Common myeloid progenitor, CD34-positive (primary cell): ENCODE measurements around the gene CADPS.

Source experiments
- CTCF ChIA-PET: fragments of 350-600 bp; sonication (Branson Sonifier 250); formaldehyde crosslinking; loops from one replicate; lab custom pipeline; 2021; ENCODE audit warnings: antibody characterized with exemption; lab: Charles Lee
- POLR2A ChIA-PET: fragments of 350-600 bp; sonication (Branson Sonifier 250); formaldehyde crosslinking; loops from one replicate; lab custom pipeline; 2021; ENCODE audit warnings: antibody characterized with exemption; lab: Charles Lee
- DNase-seq, 3 donors: peaks; one replicate each; pipeline versions ENCODE4 v3.0.0 to v3.0.0-alpha.2; 2013
- H3K27ac ChIP-seq, 2 experiments: 1 replicate in 1 of 2; 2 replicates in 1 of 2; pipeline ENCODE4 v1.7.0; 2013; ENCODE audit warnings: inconsistent platforms in 2 of 2, low read length in 2 of 2, mild to moderate bottlenecking in 2 of 2, low read depth in 1 of 2, moderate library complexity in 1 of 2; ENCODE audit not compliant: severe bottlenecking in 2 of 2, insufficient read depth in 1 of 2, poor library complexity in 1 of 2
- H3K27me3 ChIP-seq, 5 experiments: replicated peaks in 2 of 5; 1 replicate in 3 of 5; 2 replicates in 2 of 5; pipeline versions ENCODE4 v1.6.1 to v1.7.0; 2013; ENCODE audit warnings: low read length in 4 of 5, mild to moderate bottlenecking in 2 of 5, moderate library complexity in 2 of 5, inconsistent platforms in 1 of 5; ENCODE audit not compliant: insufficient read depth in 5 of 5, control insufficient read depth in 4 of 5
- H3K36me3 ChIP-seq, 4 experiments: 1 replicate in 2 of 4; 2 replicates in 2 of 4; pipeline versions ENCODE4 v1.6.1 to v1.7.0; 2013; ENCODE audit warnings: low read length in 3 of 4, control low read depth in 1 of 4, mild to moderate bottlenecking in 1 of 4; ENCODE audit not compliant: control insufficient read depth in 4 of 4, insufficient read depth in 4 of 4
- H3K4me1 ChIP-seq, 4 experiments: 1 replicate in 3 of 4; 2 replicates in 1 of 4; pipeline versions ENCODE4 v1.6.1 to v1.7.1; 2013; ENCODE audit warnings: low read length in 3 of 4, mild to moderate bottlenecking in 3 of 4, control low read depth in 1 of 4, inconsistent platforms in 1 of 4, moderate library complexity in 1 of 4; ENCODE audit not compliant: control insufficient read depth in 4 of 4, insufficient read depth in 4 of 4; ENCODE audit errors: control extremely low read depth in 1 of 4
- H3K4me3 ChIP-seq, 7 experiments: 1 replicate in 4 of 7; 2 replicates in 3 of 7; pipeline versions ENCODE4 v1.5.1 to v1.7.0; 2013; ENCODE audit warnings: mild to moderate bottlenecking in 7 of 7, low read length in 6 of 7, moderate library complexity in 6 of 7, inconsistent platforms in 2 of 7, low read depth in 2 of 7, control low read depth in 1 of 7; ENCODE audit not compliant: insufficient read depth in 4 of 7, control insufficient read depth in 1 of 7; ENCODE audit errors: extremely low read depth in 1 of 7
- H3K9me3 ChIP-seq, 5 experiments: 1 replicate in 4 of 5; 2 replicates in 1 of 5; pipeline versions ENCODE4 v1.6.1 to v1.7.1; 2013; ENCODE audit warnings: low read length in 4 of 5, mild to moderate bottlenecking in 2 of 5, inconsistent platforms in 1 of 5, low read depth in 1 of 5, moderate library complexity in 1 of 5; ENCODE audit not compliant: control insufficient read depth in 4 of 5, insufficient read depth in 2 of 5; ENCODE audit errors: control extremely low read depth in 1 of 5
- WGBS: methylation state at CpG from one replicate; pipeline ENCODE4 v1.1.5; 2013; ENCODE audit not compliant: insufficient coverage; 5-methylcytosine and 5-hydroxymethylcytosine counted together

Gene CADPS

DNA sequence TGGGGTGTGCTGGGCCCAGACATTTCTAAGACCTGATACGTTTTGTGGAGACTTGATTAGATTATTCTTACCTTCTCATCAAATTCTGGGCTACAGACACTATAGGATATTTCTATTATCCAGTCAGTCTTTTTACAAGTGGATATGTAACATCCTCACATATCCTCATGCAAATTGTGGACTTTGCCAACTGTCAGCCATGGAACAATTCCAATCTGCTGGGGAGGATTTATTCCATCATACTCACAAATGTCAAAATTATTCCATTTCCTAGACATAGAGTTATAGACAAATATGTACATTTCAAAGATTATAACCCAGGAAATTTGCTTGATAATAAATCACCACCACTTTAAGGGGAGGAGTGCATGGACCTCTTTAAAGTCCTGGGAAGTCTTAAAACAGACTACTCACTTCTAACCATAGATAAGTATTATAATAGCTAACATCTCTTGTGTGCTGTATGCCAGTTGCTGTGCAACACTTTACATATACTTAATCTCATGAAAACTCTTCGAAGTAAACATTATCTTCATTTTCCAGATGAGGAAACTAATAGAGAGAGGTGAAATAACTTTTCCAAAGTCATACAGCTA lies 44.4 kb downstream of the CADPS start:
- Histone ChIP-seq H3K4me1 (no peaks in the 10 kb centered on the region), H3K27ac (no peak overlapping the region), H3K9me3 (no peaks in the 10 kb centered on the region), H3K27me3 (no peaks in the 10 kb centered on the region), H3K4me3 (no peak overlapping the region), H3K36me3 (no peaks in the 10 kb centered on the region)
- ChIA-PET CTCF (no interaction called here), POLR2A (no interaction called here)
- WGBS = 86% methylated on average over 1 of the region's 2 CpGs
- no peak for DNase-seq

DNA sequence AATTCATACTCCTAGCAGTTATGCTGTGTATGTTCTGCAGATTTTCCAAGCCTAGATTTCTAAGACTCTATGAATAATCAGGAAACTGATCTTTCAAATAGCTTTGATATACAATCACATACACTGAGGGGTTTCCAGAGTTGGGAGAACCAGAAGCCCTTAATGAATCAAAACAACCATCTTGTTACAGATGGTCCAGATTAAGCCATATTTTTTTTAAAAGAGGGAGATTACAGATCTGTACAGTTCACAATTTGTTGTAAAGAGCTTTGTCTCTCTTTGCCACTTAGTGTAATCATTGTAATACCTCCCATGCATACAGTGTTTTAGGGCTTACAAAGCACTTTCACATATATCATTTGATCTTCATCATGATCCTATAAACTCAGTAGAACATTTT lies 47.7 kb downstream of the CADPS start:
- CTCF ChIA-PET = no interaction called here
- Histone ChIP-seq H3K36me3 (no peaks in the 10 kb centered on the region), H3K4me1 (no peaks in the 10 kb centered on the region), H3K4me3 (no peak overlapping the region), H3K9me3 (no peaks in the 10 kb centered on the region), H3K27ac (no peak overlapping the region), H3K27me3 (peaks cover 0 to 4% (median 0%) of the 10 kb centered on the region in 5 experiments)
- DNase-seq = no peak
- POLR2A ChIA-PET = no interaction called here

DNA sequence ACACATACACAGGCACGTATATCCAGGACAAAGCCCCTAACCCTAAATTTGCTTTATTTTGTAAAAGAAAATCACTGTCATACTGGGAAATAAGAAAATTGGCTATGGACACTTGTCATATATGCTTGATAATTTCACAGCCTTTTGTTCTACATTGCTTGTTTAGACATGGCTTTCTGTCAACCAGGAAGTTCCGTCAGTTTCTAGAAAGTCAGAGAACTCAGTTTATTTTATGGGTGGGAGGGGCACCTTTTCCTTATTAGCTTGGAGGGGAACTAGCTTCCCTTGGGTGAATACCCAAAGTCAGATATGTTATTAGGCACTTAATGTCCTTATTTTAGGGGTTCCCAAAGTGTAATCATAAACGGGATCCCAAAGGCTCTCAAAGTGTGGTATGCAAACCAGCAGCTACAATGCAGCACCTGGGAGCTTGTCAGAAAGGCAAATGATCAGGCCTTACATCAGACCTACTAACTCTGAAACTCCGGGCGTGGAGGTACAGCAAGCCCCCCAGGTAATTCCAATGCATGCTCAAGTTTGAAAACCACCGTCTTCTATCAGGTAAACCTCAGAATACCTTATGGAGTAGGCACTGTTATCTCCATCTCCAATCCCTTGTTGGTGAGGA lies 50.1 kb downstream of the CADPS start:
- no peak for DNase-seq
- Histone ChIP-seq H3K4me3 (no peak overlapping the region), H3K36me3 (no peaks in the 10 kb centered on the region), H3K27me3 (peaks cover 0 to 4% (median 0%) of the 10 kb centered on the region in 5 experiments), H3K4me1 (no peaks in the 10 kb centered on the region), H3K9me3 (no peaks in the 10 kb centered on the region), H3K27ac (no peak overlapping the region)
- 90% methylated on average over 3 of the region's 6 CpGs for WGBS
- ChIA-PET CTCF (no interaction called here), POLR2A (no interaction called here)

DNA sequence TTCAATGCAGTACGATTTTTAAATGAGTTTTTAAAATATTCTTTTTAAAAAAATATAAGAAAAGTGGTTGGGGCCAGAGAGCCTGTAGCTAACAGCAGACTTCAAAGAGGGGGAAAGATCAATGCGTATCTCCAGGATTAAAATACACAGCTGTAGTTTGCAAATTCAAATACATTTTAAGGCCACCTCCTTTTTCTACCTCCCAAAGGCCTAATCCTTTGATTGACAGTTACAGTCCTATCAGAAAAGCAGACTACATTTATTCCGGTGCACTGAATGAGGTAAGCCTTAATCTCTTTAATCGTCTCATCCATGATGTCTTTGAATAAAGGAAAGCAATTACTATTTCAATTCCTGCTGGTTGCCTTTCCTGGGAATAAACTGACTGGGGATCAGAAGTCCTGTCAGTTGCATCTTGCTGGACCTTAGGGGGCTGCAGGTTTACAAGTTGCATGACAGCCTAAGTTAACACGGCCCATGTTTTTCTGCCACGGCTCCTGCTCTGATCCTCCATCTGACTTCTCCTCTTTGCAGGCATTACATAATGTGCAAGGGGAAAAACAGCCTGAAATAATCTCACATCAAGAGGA lies 51.7 kb downstream of the CADPS start:
- DNase-seq = no peak
- CTCF ChIA-PET = no interaction called here
- Histone ChIP-seq H3K27ac (no peak overlapping the region), H3K4me3 (no peak overlapping the region), H3K36me3 (no peaks in the 10 kb centered on the region), H3K27me3 (peaks cover 0 to 4% (median 0%) of the 10 kb centered on the region in 5 experiments), H3K9me3 (no peaks in the 10 kb centered on the region), H3K4me1 (no peaks in the 10 kb centered on the region)
- POLR2A ChIA-PET = no interaction called here
- WGBS = 100% methylated on average over 4 of the region's 6 CpGs

DNA sequence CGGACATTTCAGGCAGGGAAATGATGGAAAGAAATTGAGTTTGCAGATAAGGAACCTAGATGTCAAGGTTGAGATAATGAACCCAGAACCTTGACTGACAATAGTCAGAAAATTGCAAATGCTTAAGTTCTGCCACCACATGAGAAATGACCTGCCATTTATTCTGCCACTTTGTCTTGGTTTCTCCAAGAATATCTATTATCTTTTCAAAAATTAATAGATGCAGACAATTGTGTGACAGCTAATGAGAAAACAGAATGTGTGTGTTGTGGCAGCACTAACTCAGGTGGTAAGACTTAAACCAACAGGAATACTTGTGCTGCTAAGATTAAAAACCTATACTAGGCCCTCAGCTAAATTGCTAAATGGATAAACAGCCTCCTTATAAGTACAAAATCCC lies 52.3 kb downstream of the CADPS start:
- no peak for DNase-seq
- no peaks in the 10 kb centered on the region for H3K9me3 ChIP-seq
- ChIA-PET POLR2A (no interaction called here), CTCF (no interaction called here)
- no peaks in the 10 kb centered on the region for H3K36me3 ChIP-seq
- WGBS = 100% methylated on average over 1 of the region's 1 CpG
- no peak overlapping the region for H3K27ac ChIP-seq
- H3K27me3 ChIP-seq = peaks cover 0 to 4% (median 0%) of the 10 kb centered on the region in 5 experiments
- no peak overlapping the region for H3K4me3 ChIP-seq
- H3K4me1 ChIP-seq = peaks cover 0 to 4% (median 4%) of the 10 kb centered on the region in 4 experiments

DNA sequence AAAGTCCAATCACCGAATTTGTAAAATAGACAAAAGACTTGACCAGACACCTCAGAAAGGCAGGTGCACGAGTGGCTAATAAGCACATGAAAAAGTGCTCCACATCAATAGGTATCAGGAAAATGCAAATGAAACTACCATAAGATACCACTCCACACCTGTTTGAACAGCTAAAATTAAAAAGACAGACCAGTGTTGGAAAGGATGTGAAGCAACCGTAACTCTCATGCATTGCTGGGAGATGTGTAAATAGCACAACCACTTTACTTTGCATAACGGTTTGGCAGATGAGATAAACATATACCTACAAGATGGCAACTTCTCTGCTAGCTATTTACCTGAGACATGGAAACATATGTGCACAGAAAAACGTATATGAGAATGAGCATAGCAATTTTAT lies 56.9 kb downstream of the CADPS start:
- Histone ChIP-seq H3K9me3 (peaks cover 0 to 2% (median 0%) of the 10 kb centered on the region in 5 experiments), H3K4me3 (no peak overlapping the region), H3K27me3 (no peaks in the 10 kb centered on the region), H3K27ac (no peak overlapping the region), H3K4me1 (peaks cover 0 to 12% (median 5%) of the 10 kb centered on the region in 4 experiments), H3K36me3 (no peaks in the 10 kb centered on the region)
- ChIA-PET CTCF (no interaction called here), POLR2A (no interaction called here)
- no peak for DNase-seq
- 95% methylated on average over 3 of the region's 5 CpGs for WGBS

DNA sequence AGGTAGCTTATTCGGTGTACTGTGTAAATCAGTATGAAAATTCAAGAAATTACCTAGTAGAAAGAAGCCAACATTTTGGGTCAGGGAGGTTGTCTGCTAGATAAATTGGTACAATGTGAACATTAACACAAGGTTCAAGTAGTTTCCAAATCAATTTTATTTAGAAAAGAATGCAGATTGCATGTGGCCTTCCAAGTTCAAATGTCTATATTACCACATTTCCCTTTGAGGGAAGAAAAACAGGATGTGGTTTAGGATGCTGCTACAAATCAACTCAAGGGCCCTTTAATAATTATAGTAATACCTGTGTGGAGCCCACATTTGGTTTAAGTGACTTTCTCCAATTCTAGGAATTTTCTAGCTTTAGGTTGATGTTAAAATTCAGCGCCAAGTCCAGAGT lies 57.5 kb downstream of the CADPS start:
- no peak overlapping the region for H3K27ac ChIP-seq
- H3K4me3 ChIP-seq = no peak overlapping the region
- H3K27me3 ChIP-seq = no peaks in the 10 kb centered on the region
- ChIA-PET POLR2A (no interaction called here), CTCF (no interaction called here)
- no peaks in the 10 kb centered on the region for H3K36me3 ChIP-seq
- H3K4me1 ChIP-seq = peaks cover 0 to 12% (median 5%) of the 10 kb centered on the region in 4 experiments
- peak; percentile 11 to 32 (median 26) for DNase-seq
- 83% methylated on average over 1 of the region's 2 CpGs for WGBS
- H3K9me3 ChIP-seq = peaks cover 0 to 2% (median 0%) of the 10 kb centered on the region in 5 experiments
